GM10266 (cell line): ENCODE measurements around the gene RIPPLY2.

Experiments
- DNase-seq: peaks from one replicate; pipeline ENCODE4 v3.0.0; 2012; ENCODE audit errors: extremely low spot score
- CTCF ChIP-seq: IDR thresholded peaks from 2 replicates; pipeline ENCODE4 v1.5.1; 2012; ENCODE audit warnings: mild to moderate bottlenecking, low read depth; ENCODE audit not compliant: control insufficient read depth, insufficient read depth; ENCODE audit errors: missing control alignments

The RIPPLY2 gene

GRCh38 chr6:83868639-83869038, 15.5 kb downstream of the RIPPLY2 start:
- no peak for DNase-seq
- no peak for TF ChIP-seq CTCF

DNA sequence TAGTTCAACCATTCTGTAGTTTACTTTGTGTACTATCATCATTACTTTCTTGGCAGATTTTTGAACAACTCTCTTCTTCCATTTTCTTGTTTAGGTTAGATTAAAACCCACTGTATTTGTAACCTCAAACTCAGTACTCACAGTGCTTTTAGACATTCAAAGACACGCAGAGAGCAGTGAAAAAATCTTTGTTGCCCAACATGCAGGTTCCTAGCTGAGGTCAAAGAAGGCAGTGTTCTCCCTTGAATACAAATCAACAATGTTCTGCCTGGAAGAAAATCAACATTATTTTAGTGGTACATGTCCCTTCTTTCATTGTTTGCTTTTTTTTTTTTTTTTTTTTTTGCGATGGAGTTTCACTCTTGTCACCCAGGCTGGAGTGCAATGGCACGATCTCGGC, 17.5 kb downstream of the RIPPLY2 start:
- no peak for TF ChIP-seq CTCF
- no peak for DNase-seq

DNA sequence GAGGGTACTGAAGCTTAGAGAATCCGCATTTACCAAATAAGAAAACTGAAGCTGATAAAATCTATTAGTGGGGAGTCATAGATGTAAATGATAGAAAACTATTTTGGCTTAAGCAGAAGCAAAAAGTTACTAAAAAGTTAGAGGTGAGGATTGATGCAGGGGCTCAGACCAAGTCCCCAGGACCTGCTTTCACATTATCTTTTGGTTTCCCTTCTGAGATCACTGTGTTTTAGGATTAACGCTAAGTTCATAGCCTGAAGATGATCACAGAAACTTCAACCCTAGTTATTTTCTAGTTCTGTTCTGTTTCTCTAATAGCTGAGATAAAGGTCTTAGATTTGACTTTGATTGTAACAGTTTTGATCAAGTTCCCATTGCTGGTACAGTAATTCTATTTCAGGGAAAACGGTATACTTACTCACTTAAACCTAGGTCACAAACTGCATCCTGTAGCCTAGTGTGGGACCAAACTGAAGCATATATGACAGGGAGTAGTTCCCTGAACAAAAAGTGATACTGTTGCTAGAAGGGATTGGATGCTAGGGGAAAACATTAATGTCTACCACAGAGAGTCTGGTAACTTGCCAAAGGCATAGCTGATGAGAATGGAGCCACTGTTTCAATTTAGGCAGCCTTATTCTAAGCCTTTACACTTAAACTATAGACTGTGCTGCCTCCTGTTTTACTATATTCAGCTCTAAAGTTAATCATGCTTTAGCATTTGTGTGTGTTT, 19.4 kb downstream of the RIPPLY2 start:
- no peak for DNase-seq
- no peak for TF ChIP-seq CTCF

DNA sequence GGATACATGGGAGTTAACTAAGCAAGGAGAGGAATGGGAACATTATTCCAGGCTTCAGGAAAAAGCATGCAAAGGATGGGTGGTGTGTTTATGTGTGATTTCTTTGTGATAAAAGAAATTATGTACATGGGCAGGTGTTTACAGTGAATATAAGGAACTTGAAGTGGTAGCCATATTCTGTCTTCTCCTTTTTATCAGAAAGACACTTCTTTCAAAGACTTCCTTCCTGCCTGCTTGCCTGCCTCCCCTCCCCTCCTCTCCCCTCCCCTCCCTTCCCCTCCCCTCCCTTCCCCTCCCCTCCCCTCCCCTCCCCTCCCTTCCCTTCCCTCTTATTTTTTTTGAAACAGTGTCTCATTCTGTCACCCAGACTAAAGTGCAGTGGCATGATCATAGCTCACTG, 20.7 kb downstream of the RIPPLY2 start:
- TF ChIP-seq CTCF, result no peak
- no peak for DNase-seq

DNA sequence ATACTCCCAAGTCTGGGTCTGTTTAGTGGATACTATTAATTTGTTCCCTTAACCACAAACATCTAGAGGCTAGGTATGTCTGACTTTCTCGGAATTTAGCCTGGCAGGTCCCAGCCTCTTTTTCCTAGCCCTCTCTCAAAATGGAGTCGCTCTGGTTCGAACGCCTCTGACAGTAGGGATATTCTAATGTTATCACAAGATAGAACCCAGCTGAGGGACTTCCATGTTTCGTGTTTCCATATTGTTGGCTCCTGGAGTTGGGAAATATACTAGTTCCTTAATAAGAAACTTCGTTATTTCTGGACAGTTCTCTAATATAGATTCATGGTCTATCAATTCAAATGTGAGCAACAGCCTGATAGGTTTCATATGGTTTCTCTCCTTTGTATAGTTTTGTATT, 22.7 kb downstream of the RIPPLY2 start:
- no peak for TF ChIP-seq CTCF
- no peak for DNase-seq

DNA sequence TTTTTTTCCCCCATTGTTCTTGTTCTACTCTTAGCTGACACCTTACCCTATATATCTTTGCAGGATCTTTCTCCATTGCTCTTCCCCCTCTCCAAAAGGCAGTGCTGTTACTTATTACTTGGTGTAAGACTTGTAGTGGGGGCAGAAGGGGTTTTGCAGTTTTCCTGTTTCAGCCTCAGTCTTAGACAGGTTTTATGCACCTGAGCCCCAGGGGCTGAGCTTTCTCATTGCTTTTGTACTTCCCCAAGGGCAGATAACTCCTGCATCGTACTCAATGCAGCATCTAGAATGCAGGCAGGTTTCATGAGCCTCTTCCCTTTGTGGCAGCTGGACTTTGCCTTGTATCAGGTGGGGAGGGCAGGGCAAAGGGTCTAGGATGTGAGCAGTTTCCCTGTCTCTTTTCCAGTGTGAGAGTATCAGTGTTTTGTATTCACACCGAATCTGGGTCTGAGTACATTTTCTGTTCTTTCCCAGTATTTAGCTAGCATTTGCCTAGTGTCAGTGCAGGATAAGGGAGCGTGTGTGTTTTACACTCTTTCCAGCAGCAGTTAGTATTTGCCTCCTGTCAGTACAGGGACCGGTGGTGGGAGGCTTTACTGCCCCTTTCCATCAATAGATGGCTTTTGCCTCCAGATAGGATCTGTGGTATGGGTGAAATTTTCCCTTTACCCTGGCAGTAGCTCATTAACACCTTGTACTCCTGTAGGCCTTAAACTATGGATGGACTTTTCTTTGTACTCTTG, 25.9 kb downstream of the RIPPLY2 start:
- no peak for TF ChIP-seq CTCF
- DNase-seq, result no peak

- TF ChIP-seq CTCF, result no peak
- DNase-seq, result no peak
These were observed 26.6 kb downstream of the RIPPLY2 start for GRCh38 chr6:83879746-83880145.
